ENCODE results near the gene SIGLEC1. TPM values are rescaled to one million over a fixed set of nuclear protein-coding genes. Genes with fewer than 3 reads are reported as not detected.
A peak's percentile ranks its signal among the peaks of the same experiment; 100 is the strongest.

SIGLEC1 gene
- total RNA-seq, 1 donor from 2014 or later = 53.6 TPM

DNA sequence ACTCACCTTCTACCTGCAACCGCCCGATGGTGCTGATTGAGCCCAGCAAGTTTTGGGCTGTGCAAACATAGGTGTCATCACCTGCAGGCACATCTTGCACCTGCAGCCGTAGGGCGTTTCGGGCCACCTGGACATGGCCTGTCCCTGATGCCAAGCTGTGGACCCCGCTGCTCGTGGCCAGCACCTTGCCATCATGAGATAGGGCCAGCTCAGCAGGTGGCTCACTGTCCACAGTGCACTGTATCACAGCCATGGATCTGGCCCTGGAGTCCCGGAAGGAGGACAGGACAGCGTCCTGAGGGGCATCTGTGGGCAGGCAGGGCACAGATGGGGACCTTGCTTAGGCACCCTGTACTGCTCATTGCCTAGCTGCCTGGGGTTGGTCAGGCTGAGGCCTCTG, 20.5 kb downstream of the SIGLEC1 start:
- DNase-seq (no peak), ATAC-seq (no peak)
- Histone ChIP-seq H3K9me3 (no peaks in the 10 kb centered on the region), H3K4me1 (no peaks in the 10 kb centered on the region), H3K36me3 (no peaks in the 10 kb centered on the region), H3K27me3 (no peaks in the 10 kb centered on the region), H3K4me3 (no peak overlapping the region), H3K27ac (no peak overlapping the region)
- TF ChIP-seq, protein P1, sequence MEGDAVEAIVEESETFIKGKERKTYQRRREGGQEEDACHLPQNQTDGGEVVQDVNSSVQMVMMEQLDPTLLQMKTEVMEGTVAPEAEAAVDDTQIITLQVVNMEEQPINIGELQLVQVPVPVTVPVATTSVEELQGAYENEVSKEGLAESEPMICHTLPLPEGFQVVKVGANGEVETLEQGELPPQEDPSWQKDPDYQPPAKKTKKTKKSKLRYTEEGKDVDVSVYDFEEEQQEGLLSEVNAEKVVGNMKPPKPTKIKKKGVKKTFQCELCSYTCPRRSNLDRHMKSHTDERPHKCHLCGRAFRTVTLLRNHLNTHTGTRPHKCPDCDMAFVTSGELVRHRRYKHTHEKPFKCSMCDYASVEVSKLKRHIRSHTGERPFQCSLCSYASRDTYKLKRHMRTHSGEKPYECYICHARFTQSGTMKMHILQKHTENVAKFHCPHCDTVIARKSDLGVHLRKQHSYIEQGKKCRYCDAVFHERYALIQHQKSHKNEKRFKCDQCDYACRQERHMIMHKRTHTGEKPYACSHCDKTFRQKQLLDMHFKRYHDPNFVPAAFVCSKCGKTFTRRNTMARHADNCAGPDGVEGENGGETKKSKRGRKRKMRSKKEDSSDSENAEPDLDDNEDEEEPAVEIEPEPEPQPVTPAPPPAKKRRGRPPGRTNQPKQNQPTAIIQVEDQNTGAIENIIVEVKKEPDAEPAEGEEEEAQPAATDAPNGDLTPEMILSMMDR (IDR thresholded peaks at IDR 0.05) = no peak
- intact Hi-C loops (cut with DNase I) = no loop called here

DNA sequence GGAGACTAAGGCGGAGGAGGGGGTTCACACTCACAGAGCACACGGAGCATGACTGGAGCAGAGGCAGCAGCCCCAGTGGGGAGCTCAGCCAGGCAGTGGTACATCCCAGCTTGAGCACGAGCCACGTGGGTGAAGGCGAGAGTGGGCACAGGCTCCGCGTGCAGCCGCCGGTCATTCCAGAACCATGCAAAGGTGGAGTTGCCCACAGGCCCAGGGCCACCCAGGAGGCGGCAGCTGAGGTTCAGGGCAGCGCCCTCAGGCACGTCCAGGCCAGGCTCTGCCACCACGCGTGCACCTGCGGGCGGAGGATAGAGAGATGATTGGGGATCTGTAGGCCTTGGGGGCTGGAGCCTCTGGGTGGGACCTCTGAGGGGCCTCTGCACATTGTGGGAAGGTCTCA, 21.1 kb downstream of the SIGLEC1 start:
- TF ChIP-seq, protein P1 (IDR thresholded peaks at IDR 0.05) = no peak
- no peak for DNase-seq
- Histone ChIP-seq H3K36me3 (no peaks in the 10 kb centered on the region), H3K27me3 (no peaks in the 10 kb centered on the region), H3K4me1 (no peaks in the 10 kb centered on the region), H3K9me3 (no peaks in the 10 kb centered on the region), H3K4me3 (no peak overlapping the region), H3K27ac (no peak overlapping the region)
- ATAC-seq = no peak
- intact Hi-C loops (cut with DNase I) = no loop called here

GRCh38 chr20:3690413-3690812, 22.0 kb downstream of the SIGLEC1 start:
- Histone ChIP-seq H3K27me3 (no peaks in the 10 kb centered on the region), H3K9me3 (no peaks in the 10 kb centered on the region), H3K4me3 (no peak overlapping the region), H3K27ac (no peak overlapping the region), H3K36me3 (no peaks in the 10 kb centered on the region), H3K4me1 (no peaks in the 10 kb centered on the region)
- no peak for DNase-seq
- intact Hi-C loops (cut with DNase I) = no loop called here
- ATAC-seq = no peak
- TF ChIP-seq, protein P1 (IDR thresholded peaks at IDR 0.05) = no peak

- H3K9me3 ChIP-seq = no peaks in the 10 kb centered on the region
- H3K27me3 ChIP-seq = peaks cover 4% of the 10 kb centered on the region
- DNase-seq (no peak), ATAC-seq (no peak)
- H3K36me3 ChIP-seq = no peaks in the 10 kb centered on the region
- H3K27ac ChIP-seq = no peak overlapping the region
- H3K4me1 ChIP-seq = no peaks in the 10 kb centered on the region
- H3K4me3 ChIP-seq = no peak overlapping the region
- intact Hi-C loops (cut with DNase I) = no loop called here
- TF ChIP-seq, protein P1 (IDR thresholded peaks at IDR 0.05) = no peak
Observed at GRCh38 chr20:3689978-3690377, 22.4 kb downstream of the SIGLEC1 start.

DNA sequence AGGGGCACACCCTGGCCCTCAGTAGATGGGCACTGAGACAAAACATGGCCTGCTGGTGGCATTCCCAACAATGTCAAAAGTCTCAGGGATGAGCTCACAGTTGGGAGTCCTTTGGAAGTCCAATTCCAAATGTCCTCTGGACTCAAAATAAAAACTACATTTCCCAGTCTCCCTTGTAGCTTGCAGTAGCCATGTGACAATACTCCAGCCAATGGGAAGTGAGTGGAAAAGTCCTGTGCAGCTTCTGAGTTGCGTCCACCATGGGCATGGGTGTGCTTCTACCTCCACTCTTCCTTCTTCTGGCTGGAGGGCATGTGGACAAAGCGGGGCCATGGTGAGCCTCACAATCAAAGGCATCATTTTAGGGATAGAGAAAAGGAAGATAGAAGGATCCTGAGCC, 24.7 kb downstream of the SIGLEC1 start:
- peak; percentile 13 for ATAC-seq
- intact Hi-C loops (cut with DNase I) = no loop called here
- no peak overlapping the region for H3K27ac ChIP-seq
- TF ChIP-seq, protein P1 (IDR thresholded peaks at IDR 0.05) = no peak
- no peak for DNase-seq
- no peaks in the 10 kb centered on the region for H3K4me1 ChIP-seq
- H3K27me3 ChIP-seq = peaks cover 10% of the 10 kb centered on the region
- H3K4me3 ChIP-seq = no peak overlapping the region
- no peaks in the 10 kb centered on the region for H3K9me3 ChIP-seq
- H3K36me3 ChIP-seq = no peaks in the 10 kb centered on the region

DNA sequence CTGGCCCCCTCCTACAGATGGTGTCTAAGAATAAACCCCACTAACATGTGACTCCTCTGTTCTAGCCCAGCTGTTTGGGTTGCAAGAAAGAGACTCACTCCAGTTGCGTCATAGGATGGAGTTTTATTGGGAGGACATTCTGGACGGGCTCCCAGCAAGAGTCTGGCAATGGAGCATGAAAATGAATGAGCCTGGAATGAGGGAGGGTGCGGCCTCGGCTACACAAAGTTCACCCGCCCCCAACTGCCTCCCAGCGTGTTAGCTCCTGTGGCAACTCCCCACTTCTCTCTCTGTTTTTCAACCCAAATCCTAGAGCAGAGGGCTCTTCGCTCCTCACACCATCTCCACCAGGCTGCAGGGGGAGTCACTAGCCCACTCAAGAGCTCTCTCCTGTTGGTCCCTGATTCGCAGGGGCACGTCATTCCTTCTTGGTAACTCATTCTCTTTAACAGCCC, 25.5 kb downstream of the SIGLEC1 start:
- intact Hi-C loops (cut with DNase I) = no loop called here
- no peak for DNase-seq

More for the DNA sequence above, 25.5 kb downstream of the SIGLEC1 start:
- TF ChIP-seq, protein P1 (IDR thresholded peaks at IDR 0.05) = no peak
- H3K9me3 ChIP-seq = no peaks in the 10 kb centered on the region
- H3K27ac ChIP-seq = no peak overlapping the region
- peaks cover 18% of the 10 kb centered on the region for H3K27me3 ChIP-seq
- ATAC-seq = peak; percentile 45
- H3K36me3 ChIP-seq = no peaks in the 10 kb centered on the region
- H3K4me1 ChIP-seq = peaks cover 6% of the 10 kb centered on the region
- no peak overlapping the region for H3K4me3 ChIP-seq
